HG03520 (cell line): ENCODE results near the gene ZNF792.
"Not testable (repeated sequence)": the region's sequence is repeated elsewhere in the genome, so short reads cannot be mapped to it uniquely, and the experiment has no call there.

ENCODE experiments used
- ATAC-seq: cut with Tn5 transposase; IDR thresholded peaks from one replicate; pipeline ENCODE4 v1.9.1; 2021; ENCODE audit warnings: mild to moderate bottlenecking, moderate library complexity; ENCODE audit not compliant: unreplicated experiment

ZNF792 gene

DNA sequence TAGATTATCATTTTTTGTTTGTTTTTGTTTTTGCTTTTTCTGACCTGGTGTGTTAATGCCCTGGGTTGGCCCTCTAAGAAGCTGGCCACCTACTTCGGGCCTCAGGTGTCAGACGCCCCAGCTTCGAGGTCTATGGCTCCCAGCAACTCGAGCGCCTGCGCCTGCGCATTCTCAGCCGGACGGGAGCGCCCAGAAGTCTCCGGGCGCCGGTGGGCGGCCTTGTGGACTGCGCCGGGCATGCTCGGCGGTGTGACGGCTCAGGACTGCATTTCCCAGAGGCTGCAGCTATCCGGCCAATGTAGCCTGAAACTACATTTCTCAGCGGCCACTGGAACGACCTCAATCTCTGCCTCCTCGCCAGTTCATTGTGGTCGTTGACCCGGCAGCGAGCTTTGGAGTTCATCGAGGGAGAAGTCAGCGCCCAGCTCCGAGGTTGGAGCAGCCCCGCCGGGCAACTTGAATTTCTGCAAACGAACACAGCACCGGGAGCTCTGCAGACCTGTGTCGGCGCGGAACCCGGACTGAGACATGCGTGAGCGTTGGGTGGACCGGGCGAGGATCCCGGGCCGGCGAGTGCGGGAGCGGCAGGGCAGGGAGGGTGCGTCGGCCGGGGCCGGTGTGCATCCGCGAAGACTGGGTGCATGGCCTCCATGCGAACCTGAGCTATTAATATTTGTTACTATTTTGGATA is 37.2 kb downstream of the ZNF792 start, which contains the start of gene ZNF30:
ZNF30 (plus strand) TSS at position 219 of the 691 bp plus-strand sequence. CDS start 3,045 bp downstream, outside the sequence.
- ATAC-seq = peak; percentile 92

DNA sequence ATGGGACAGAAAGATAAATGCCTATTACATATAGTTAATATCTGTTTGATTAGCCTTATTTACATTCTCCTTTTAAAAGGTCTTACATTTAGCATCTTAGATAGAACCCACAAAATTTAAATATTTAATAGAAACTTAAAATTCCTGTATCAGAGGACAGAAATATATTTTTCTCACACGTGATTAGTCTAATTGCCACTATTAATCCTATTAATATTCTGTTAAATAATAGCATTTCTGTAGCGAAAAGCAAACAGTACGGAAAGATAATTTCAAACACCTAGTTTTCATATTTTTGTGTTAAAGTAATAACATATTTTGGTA is 37.7 kb downstream of the ZNF792 start:
- ATAC-seq = no peak

- ATAC-seq = no peak
Observed at GRCh38 chr19:34925278-34925855, 38.7 kb downstream of the ZNF792 start.

DNA sequence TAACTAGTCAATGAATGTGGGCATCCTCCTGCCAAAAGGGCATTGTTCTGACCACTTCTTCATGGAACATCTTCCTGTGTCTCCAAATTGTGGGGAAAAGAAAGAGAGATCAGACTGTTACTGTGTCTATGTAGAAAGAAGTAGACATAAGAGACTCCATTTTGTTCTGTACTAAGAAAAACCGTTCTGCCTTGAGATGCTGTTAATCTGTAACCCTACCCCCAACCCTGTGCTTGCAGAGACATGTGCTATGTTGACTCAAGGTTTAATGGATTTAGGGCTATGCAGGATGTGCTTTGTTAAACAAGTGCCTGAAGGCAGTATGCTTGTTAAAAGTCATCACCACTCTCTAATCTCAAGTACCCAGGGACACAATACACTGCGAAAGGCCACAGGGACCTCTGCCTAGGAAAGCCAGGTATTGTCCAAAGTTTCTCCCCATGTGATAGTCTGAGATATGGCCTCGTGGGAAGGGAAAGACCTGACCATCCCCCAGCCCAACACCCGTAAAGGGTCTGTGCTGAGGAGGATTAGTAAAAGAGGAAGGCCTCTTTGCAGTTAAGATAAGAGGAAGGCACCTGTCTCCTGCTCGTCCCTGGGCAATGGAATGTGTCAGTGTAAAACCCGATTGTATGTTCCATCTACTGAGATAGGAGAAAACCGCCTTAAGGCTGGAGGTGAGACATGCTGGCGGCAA is 43.8 kb downstream of the ZNF792 start:
- ATAC-seq = not testable (repeated sequence)

DNA sequence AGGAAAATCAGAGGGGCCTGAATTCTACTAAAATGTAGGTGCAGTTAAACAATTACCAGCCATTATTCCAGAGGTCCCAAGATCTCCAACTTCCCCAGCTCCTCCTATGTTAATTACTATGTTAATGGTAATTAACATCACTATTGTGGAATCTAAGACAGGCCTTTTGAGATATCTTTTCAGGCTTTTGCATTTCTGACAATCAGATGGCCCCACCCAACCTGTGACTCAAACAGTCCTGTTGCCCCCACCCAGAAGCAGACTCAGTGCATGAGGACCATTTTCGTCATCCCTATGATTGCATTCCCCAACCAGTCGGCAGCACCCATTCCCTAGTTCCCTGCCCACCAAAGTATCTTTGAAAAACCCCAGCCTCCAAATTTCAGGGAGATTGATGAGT is 45.8 kb downstream of the ZNF792 start:
- no peak for ATAC-seq

- ATAC-seq = not testable (repeated sequence)
Observed at GRCh38 chr19:34917144-34917543, 46.9 kb downstream of the ZNF792 start.

GRCh38 chr19:34910770-34911169 is 53.3 kb downstream of the ZNF792 start:
- ATAC-seq = no peak
